ENCODE measurements around the gene TOMM6.
"Not testable (repeated sequence)": the region's sequence is repeated elsewhere in the genome, so short reads cannot be mapped to it uniquely, and the experiment has no call there.

The TOMM6 gene

DNA sequence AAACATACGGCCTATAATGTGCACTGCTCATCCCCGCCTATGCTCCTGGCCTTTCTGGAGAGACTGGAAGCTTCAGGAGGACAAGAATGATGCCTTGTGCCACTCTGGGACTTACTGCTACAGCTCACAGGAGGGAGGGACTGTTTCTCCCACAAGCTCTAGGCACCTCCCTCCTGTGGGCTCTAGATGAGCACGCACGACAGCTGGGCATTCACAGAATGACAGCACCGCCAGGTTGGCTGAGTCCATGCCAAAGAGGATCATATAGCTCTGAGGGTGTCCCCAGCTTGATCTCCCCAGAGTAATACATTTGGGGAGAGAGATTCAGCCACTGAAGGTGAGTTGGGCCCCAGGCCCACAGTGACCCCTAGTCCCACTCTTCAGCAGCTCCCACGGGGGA, 30.2 kb upstream of the TOMM6 start:
- no peak overlapping the region for H3K27ac ChIP-seq
- TF ChIP-seq, protein P1, sequence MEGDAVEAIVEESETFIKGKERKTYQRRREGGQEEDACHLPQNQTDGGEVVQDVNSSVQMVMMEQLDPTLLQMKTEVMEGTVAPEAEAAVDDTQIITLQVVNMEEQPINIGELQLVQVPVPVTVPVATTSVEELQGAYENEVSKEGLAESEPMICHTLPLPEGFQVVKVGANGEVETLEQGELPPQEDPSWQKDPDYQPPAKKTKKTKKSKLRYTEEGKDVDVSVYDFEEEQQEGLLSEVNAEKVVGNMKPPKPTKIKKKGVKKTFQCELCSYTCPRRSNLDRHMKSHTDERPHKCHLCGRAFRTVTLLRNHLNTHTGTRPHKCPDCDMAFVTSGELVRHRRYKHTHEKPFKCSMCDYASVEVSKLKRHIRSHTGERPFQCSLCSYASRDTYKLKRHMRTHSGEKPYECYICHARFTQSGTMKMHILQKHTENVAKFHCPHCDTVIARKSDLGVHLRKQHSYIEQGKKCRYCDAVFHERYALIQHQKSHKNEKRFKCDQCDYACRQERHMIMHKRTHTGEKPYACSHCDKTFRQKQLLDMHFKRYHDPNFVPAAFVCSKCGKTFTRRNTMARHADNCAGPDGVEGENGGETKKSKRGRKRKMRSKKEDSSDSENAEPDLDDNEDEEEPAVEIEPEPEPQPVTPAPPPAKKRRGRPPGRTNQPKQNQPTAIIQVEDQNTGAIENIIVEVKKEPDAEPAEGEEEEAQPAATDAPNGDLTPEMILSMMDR (IDR thresholded peaks at IDR 0.05) = no peak
- no peak for TF ChIP-seq ZFX (IDR thresholded peaks at IDR 0.05; ENCODE audit: borderline replicate concordance)

DNA sequence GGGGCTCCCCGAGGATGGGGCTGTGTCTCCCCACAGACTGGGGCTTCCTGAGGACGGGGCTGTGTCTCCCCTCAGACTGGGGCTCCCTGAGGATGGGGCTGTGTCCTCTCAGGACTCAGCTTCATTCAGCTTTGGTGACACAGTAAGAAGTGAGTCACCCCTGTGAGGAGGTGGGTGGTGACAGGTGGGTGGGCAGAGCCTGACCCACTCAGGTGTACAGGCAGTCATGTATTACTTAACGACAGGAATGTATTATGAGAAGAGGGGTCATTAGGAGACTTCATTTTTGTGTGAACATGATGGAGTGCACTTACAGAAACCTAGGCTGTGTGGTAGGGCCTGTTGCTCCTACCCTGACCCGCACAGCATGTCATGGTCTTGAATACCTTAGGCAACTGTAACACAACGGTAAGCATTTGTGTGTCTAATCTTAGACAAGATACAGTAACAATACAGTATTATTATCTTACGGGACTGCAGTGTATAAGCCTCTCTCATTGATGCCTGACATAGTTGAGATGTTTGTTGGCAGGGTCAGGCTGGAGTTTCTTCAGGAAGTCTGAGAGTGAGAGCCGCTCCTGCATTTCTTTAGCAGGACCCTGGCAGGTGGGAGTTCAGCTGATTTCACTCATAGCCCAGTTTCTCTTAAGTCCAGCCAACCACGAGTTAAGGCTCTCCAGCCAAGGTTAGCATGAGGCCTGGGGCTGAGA, 29.4 kb upstream of the TOMM6 start:
- TF ChIP-seq, protein P1 (IDR thresholded peaks at IDR 0.05) = no peak
- no peak for TF ChIP-seq ZFX (IDR thresholded peaks at IDR 0.05; ENCODE audit: borderline replicate concordance)
- no peak overlapping the region for H3K27ac ChIP-seq

DNA sequence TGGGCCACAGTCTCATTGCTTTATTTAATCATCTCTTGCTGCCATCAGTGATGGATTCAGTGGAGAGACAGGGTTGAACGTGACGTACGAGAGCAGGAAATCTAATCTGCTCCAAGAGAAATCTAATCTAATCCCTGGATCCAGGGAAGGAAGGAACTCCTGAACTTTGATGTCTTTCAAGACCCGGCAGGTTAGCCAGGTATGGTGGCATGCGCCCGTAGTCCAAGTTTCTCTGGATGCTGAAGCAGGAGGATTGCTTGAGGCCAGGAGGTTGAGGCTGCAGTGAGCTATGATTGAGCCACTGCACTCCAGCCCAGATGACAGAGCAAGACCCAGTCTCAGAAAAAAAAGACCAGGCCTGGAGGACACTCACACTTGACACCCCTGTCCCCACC, 28.9 kb upstream of the TOMM6 start:
- no peak overlapping the region for H3K27ac ChIP-seq
- TF ChIP-seq ZFX (IDR thresholded peaks at IDR 0.05; ENCODE audit: borderline replicate concordance) = no peak
- TF ChIP-seq, protein P1 (IDR thresholded peaks at IDR 0.05) = no peak

DNA sequence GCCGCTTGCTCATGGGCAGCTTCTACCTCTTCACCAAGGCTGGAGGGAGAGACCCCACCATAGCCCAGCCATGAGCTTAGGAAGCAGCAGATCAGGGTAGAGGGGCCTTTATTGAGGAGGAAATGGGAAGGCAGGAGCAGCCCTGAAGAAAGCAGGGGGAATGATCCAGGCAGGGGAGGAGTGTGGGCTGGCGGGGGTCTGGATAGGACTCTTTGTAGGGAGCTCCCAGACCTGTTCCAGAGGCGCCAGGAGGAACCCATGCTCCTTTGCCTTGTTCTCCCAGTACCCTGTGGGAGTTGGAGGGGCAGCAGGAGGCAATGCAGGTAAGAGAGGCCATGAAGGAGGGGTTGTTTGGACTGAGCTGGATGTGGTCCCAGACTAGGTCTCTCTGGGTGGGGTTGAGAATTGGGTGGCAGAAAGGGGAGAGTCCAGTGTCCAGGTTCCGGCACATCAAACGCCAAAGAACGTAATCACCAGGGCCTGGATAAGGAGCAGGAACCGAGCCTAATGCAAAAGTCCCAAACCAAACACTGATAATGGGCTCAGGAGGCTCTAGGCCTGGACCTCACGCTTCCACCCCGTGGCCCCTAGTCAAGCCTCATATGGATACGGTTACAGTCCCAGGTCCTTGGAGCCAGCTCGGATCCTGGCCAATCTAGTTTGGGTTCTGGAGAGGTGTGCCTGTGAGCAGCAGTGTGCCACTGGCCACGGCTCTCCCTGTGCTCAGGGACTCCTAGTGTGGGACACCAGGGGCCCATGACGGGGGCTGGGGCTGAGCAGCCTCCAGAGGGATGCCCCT, 28.2 kb upstream of the TOMM6 start:
- TF ChIP-seq ZFX (IDR thresholded peaks at IDR 0.05; ENCODE audit: borderline replicate concordance) = no peak
- TF ChIP-seq, protein P1 (IDR thresholded peaks at IDR 0.05) = no peak
- no peak overlapping the region for H3K27ac ChIP-seq

DNA sequence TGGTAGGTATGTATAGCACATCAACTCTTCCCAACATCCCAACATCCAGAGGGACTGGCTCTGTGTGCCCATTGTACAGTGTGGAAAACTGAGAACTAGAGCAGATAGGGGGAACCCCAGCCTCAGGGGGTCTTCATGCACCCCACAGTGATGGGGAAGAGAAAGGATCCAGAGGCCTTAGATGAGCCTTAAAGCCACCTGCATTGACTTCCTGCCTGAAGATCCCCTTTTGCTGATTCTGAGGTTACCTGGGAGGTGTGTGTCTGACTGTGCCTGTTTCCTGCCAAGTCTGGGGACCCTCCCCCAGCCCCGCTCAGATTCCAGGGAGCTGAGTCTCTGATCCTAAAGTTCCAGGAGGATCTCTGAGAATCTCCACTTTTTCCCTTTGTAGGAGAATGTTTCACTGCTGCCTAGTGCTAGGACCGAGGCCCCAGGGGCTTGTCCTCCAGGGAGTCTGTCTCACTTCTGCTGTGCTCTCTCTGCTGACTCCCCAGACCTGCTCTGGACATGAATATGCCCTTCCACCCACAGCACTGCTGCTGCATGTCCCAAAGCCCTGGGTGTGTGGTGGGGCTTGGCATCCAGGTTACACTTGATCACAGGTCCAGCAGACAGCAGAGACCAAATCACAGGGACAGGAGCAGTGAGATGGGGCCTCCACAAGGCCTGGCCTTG, 27.5 kb upstream of the TOMM6 start:
- TF ChIP-seq, protein P1 (IDR thresholded peaks at IDR 0.05) = no peak
- no peak for TF ChIP-seq ZFX (IDR thresholded peaks at IDR 0.05; ENCODE audit: borderline replicate concordance)
- no peak overlapping the region for H3K27ac ChIP-seq

DNA sequence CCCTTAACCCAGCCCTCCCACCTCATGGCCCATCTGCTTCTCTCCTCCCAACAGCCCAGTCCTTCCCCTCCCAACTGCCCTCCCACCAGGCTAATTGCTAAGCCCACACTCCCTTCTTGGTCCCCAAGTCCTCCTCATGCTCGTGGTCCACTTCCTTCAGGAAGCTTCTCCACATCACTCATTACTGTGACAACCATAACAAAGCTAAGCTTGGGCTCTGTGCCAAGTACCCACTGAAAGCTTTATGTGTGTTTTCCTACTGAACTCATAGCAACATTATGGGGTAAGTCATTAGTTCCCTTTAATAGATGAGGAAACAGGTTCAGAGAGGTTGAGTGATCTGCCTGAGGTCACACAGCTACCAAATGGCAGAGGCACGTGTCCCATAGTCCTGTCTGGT, 24.0 kb upstream of the TOMM6 start:
- TF ChIP-seq, protein P1 (IDR thresholded peaks at IDR 0.05) = no peak
- H3K27ac ChIP-seq = no peak overlapping the region

DNA sequence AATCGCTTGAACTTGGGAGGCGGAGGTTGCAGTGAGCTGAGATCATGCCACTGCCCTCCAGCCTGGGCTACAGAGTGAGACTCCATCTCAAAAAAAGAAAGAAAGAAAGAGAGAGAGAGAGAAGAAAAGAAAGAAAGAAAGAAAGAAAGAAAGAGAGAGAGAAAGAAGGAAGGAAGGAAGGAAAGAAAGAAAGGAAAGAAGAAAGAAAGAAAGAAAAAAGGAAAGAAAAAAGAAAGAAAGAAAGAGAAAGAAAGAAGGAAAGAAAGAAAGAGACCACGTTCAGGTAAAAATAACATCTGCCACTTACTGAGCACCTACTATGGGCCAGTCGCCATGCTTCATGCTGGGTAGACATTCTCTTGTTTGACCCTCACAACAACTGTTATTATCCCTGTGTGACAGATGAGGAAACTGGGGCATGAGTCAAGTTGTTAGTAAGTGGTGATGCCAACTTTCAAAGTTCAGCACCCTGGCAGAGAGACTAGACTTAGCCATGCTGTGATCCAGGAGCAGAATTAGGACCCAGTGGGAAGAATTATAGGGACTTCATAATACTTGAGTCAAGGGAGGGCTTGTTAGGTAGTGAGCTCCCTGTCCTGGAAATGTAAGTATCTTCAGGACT, 21.3 kb upstream of the TOMM6 start:
- H3K27ac ChIP-seq = not testable (repeated sequence)

Data from 22Rv1 (cell line).